ENCODE results near the gene AUTS2.

AUTS2 gene

DNA sequence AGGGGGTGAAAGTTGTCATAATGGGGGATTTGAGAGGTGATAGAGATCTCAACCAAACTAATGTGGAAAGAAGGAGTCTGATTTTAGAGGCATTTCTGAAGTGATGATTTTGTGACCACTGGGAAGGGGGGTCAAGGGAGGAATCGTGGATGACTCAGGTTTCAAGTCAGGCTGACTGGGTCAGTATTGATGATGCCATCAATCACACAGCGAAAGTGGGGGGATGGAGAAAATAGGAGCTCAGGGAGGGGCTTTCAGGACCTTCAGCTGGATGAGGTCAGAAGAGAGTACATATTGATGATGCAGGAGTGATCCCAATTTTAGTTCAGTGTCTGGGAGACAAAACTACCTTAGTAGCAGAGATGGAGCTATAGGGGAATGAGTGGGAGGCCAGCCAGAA lies 852.5 kb downstream of the AUTS2 start (continued):
- no peak for TF ChIP-seq CTCF (tag by site-specific recombination; IDR thresholded peaks at IDR 0.05)
- TF ChIP-seq ZNF112 (tag by site-specific recombination; IDR thresholded peaks at IDR 0.05), result no peak
- TF ChIP-seq ZNF175 (tag by site-specific recombination; IDR thresholded peaks at IDR 0.05), result no peak
- TF ChIP-seq EGR2 (tag by site-specific recombination; IDR thresholded peaks at IDR 0.05; ENCODE audit: low read depth), result no peak
- TF ChIP-seq ZNF18 (tag by site-specific recombination; IDR thresholded peaks at IDR 0.05), result no peak
- TF ChIP-seq, protein P1, sequence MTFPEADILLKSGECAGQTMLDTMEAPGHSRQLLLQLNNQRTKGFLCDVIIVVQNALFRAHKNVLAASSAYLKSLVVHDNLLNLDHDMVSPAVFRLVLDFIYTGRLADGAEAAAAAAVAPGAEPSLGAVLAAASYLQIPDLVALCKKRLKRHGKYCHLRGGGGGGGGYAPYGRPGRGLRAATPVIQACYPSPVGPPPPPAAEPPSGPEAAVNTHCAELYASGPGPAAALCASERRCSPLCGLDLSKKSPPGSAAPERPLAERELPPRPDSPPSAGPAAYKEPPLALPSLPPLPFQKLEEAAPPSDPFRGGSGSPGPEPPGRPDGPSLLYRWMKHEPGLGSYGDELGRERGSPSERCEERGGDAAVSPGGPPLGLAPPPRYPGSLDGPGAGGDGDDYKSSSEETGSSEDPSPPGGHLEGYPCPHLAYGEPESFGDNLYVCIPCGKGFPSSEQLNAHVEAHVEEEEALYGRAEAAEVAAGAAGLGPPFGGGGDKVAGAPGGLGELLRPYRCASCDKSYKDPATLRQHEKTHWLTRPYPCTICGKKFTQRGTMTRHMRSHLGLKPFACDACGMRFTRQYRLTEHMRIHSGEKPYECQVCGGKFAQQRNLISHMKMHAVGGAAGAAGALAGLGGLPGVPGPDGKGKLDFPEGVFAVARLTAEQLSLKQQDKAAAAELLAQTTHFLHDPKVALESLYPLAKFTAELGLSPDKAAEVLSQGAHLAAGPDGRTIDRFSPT (tag by site-specific recombination; IDR thresholded peaks at IDR 0.05), result no peak

GRCh38 chr7:70455925-70456324 lies 857.6 kb downstream of the AUTS2 start:
- ChIA-PET CTCF (interaction anchor here (0.6 kb wide), 1 partner anchor 243 kb away, joined by 3 read pairs; no protein-coding TSS in a partner anchor), POLR2A (no interaction called here)
- H3K27ac ChIP-seq (ENCODE audit: extremely low read depth, low read depth, low read length), result no peak overlapping the region
- no peaks in the 10 kb centered on the region for H3K36me3 ChIP-seq (ENCODE audit: control insufficient read depth in 2 of 2, insufficient read depth in 1 of 2, low read length in 2 of 2)
- TF ChIP-seq ZNF48 (tag by site-specific recombination; IDR thresholded peaks at IDR 0.05) (no peak), ZNF433 (tag by site-specific recombination; IDR thresholded peaks at IDR 0.05; ENCODE audit: low read depth) (no peak), ZNF658 (tag by site-specific recombination; IDR thresholded peaks at IDR 0.05) (no peak), ZNF670 (tag by site-specific recombination; IDR thresholded peaks at IDR 0.05; ENCODE audit: low read depth) (no peak), GLIS2 (tag by site-specific recombination; IDR thresholded peaks at IDR 0.05) (no peak), REPIN1 (tag by site-specific recombination; IDR thresholded peaks at IDR 0.05; ENCODE audit: low read depth) (no peak), GFI1B (tag by site-specific recombination; IDR thresholded peaks at IDR 0.05) (no peak), ZNF121 (tag by site-specific recombination; IDR thresholded peaks at IDR 0.05) (no peak)
- TF ChIP-seq, protein P2, sequence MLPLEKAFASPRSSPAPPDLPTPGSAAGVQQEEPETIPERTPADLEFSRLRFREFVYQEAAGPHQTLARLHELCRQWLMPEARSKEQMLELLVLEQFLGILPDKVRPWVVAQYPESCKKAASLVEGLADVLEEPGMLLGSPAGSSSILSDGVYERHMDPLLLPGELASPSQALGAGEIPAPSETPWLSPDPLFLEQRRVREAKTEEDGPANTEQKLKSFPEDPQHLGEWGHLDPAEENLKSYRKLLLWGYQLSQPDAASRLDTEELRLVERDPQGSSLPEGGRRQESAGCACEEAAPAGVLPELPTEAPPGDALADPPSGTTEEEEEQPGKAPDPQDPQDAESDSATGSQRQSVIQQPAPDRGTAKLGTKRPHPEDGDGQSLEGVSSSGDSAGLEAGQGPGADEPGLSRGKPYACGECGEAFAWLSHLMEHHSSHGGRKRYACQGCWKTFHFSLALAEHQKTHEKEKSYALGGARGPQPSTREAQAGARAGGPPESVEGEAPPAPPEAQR (tag by site-specific recombination; IDR thresholded peaks at IDR 0.05), result no peak
- TF ChIP-seq, protein P3, sequence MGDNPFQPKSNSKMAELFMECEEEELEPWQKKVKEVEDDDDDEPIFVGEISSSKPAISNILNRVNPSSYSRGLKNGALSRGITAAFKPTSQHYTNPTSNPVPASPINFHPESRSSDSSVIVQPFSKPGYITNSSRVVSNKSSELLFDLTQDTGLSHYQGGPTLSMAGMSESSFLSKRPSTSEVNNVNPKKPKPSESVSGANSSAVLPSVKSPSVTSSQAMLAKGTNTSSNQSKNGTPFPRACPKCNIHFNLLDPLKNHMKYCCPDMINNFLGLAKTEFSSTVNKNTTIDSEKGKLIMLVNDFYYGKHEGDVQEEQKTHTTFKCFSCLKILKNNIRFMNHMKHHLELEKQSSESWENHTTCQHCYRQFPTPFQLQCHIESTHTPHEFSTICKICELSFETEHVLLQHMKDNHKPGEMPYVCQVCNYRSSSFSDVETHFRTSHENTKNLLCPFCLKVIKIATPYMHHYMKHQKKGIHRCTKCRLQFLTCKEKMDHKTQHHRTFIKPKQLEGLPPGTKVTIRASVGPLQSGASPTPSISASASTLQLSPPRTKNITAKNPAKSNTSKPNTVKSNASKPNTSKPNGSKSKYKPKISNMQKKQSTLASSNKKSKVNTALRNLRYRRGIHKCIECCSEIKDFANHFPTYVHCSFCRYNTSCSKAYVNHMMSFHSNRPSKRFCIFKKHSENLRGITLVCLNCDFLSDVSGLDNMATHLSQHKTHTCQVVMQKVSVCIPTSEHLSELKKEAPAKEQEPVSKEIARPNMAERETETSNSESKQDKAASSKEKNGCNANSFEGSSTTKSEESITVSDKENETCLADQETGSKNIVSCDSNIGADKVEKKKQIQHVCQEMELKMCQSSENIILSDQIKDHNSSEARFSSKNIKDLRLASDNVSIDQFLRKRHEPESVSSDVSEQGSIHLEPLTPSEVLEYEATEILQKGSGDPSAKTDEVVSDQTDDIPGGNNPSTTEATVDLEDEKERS (tag by site-specific recombination; IDR thresholded peaks at IDR 0.05), result no peak
- no peak overlapping the region for H3K4me3 ChIP-seq (ENCODE audit: low read depth, low read length)
- H3K9me3 ChIP-seq (ENCODE audit: control insufficient read depth, insufficient read depth, low read depth, low read length), result no peaks in the 10 kb centered on the region
- H3K4me1 ChIP-seq (ENCODE audit: control insufficient read depth, insufficient read depth, low read length), result peaks cover 4% of the 10 kb centered on the region
